IPS-18a (cell line): ENCODE data around the gene ODAD3.

ENCODE experiments used
- H3K27ac ChIP-seq: one replicate; pipeline ENCODE4 v1.5.1; 2013; ENCODE audit warnings: low read length
- H3K27me3 ChIP-seq: one replicate; pipeline ENCODE4 v1.6.1; 2013; ENCODE audit warnings: mild to moderate bottlenecking, low read length; ENCODE audit not compliant: control insufficient read depth, insufficient read depth
- H3K36me3 ChIP-seq: one replicate; pipeline ENCODE4 v1.6.1; 2013; ENCODE audit warnings: low read depth, low read length; ENCODE audit not compliant: control insufficient read depth
- H3K4me1 ChIP-seq: one replicate; pipeline ENCODE4 v1.6.1; 2013; ENCODE audit warnings: low read depth, low read length; ENCODE audit not compliant: control insufficient read depth
- H3K4me3 ChIP-seq: one replicate; pipeline ENCODE4 v1.5.1; 2013; ENCODE audit warnings: low read length
- H3K9ac ChIP-seq: one replicate; pipeline ENCODE4 v1.6.1; 2013; ENCODE audit warnings: mild to moderate bottlenecking, low read length, moderate library complexity
- H3K9me3 ChIP-seq: one replicate; pipeline ENCODE4 v1.6.1; 2013; ENCODE audit warnings: low read depth, low read length; ENCODE audit not compliant: control insufficient read depth

The ODAD3 gene

DNA sequence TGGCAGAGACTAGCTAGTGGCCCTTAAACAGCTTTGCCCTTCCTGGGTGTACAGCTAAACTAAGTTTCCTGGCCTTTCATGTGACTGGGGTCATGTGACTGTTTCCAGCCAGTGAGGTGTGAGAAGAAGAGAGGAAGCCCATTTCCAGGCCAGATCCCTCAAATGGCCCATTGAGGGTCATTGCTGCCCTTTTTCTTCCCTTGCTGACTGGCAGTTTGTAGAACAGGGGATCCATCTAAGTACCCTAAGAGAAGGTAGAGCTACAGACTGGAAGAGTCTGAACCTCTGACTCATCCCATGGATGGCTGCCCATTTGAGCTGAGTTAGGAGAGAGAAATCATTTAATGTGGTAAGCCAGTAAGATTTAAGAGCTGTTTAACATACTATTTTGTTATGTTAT is 57.7 kb downstream of the ODAD3 start:
- H3K4me1 ChIP-seq = peaks cover 7% of the 10 kb centered on the region
- H3K27me3 ChIP-seq = peaks cover 5% of the 10 kb centered on the region
- no peaks in the 10 kb centered on the region for H3K36me3 ChIP-seq
- H3K9me3 ChIP-seq = no peaks in the 10 kb centered on the region
- H3K27ac ChIP-seq = no peak overlapping the region
- no peak overlapping the region for H3K9ac ChIP-seq
- no peak overlapping the region for H3K4me3 ChIP-seq

DNA sequence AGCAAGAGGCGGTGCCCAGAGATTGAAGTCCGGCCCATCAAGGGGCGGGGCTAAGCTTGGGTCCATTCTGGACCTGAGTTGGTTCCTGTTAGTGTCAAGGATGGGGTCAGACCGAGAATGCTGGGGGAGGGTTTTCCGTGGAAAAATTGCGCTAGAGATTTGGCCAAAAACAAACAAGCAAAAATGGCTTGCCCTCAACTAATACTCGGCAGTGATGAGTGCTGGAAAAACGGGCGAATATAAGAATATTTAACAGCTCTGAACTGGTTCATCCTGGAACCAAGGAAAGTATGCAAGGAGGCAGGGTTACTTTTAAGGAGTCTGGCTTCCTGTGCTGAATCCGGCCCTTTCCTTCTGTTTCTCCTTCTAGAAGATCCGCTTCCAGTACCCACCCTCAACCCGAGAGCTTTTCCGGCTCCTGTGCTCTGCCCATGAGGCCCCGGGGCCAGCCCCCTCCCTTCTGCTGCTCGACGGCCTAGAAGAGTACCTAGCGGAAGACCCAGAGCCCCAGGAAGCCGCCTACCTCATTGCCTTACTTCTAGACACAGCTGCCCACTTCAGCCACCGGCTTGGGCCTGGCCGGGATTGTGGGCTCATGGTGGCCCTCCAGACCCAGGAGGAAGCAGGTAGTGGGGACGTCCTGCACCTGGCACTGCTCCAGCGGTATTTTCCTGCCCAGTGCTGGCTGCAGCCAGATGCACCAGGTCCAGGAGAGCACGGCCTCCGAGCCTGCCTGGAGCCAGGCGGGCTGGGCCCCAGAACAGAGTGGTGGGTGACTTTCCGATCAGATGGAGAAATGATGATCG is 59.6 kb downstream of the ODAD3 start:
- Histone ChIP-seq H3K36me3 (no peaks in the 10 kb centered on the region), H3K27ac (no peak overlapping the region), H3K9ac (peak overlapping the region; percentile 45), H3K4me3 (peak overlapping the region; percentile 95), H3K9me3 (no peaks in the 10 kb centered on the region), H3K4me1 (peaks cover 7% of the 10 kb centered on the region), H3K27me3 (no peaks in the 10 kb centered on the region)

DNA sequence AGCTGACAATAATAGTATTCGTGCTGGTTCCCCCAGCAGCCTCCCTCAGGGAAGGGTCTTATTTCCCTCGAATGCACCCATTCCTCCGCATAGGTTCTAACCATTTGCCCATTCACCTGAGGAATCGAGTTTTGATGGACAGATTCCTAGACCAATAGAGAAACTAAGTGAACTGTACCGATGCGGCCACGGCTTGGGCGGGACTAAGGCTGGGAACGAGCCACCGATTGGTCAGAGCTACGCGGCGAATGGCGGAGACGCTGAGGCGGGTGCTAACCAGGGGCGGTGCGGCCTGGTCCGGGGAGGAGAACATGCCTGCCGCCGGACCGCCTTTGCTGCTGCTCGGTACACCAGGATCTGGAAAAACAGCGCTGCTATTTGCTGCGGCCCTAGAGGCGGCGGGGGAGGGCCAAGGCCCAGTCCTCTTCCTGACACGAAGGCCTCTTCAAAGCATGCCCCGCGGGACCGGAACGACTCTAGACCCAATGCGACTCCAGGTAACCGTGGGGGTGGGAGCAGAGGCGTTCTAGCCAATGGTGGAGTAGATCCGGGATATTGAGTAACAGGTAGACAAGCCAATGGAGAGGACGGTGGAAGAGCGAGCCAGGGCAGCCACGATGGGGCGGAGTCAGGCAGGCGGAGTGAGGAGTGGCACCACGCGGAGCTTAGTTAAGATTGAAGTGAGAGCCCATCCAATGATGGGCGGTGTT is 60.3 kb downstream of the ODAD3 start, which contains the start of gene SWSAP1:
SWSAP1 (plus strand) TSS at position 234 of the 710 bp plus-strand sequence; CDS start at position 249, 15 bp downstream.
- Histone ChIP-seq H3K4me1 (peaks cover 4% of the 10 kb centered on the region), H3K9ac (peak within 1 kb of the TSS; percentile 92), H3K27me3 (no peaks in the 10 kb centered on the region), H3K9me3 (no peaks in the 10 kb centered on the region), H3K27ac (peak within 1 kb of the TSS; percentile 92), H3K36me3 (no peaks in the 10 kb centered on the region), H3K4me3 (peak within 1 kb of the TSS; percentile 95)

DNA sequence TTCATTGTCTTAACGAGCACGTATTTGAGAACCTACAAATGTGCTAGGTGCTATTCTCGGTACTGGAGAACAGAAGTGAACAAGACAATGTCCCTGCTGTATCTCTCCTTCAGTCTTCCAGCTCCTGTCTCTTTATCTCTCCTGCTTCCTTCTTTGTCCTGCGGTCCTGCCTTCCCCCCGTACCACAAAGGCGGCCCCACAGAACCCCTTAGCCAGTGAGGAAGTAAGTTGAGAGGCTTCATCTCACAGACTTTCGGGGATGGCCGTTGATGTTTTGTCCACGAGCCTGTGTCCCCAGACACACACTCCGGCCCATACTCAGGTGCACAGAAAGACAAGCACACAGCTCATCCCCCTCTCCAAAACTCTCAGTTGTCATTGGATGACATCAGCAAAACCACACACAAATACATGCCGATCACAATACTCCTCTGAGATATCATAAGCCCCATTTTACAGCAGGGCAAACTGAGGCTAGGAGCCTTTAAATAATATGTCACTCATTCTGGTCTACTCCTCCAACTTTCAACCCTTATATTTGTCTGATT is 61.0 kb downstream of the ODAD3 start:
- Histone ChIP-seq H3K27me3 (no peaks in the 10 kb centered on the region), H3K9me3 (no peaks in the 10 kb centered on the region), H3K27ac (no peak overlapping the region), H3K36me3 (no peaks in the 10 kb centered on the region), H3K9ac (no peak overlapping the region), H3K4me3 (peak overlapping the region; percentile 95), H3K4me1 (peaks cover 4% of the 10 kb centered on the region)

DNA sequence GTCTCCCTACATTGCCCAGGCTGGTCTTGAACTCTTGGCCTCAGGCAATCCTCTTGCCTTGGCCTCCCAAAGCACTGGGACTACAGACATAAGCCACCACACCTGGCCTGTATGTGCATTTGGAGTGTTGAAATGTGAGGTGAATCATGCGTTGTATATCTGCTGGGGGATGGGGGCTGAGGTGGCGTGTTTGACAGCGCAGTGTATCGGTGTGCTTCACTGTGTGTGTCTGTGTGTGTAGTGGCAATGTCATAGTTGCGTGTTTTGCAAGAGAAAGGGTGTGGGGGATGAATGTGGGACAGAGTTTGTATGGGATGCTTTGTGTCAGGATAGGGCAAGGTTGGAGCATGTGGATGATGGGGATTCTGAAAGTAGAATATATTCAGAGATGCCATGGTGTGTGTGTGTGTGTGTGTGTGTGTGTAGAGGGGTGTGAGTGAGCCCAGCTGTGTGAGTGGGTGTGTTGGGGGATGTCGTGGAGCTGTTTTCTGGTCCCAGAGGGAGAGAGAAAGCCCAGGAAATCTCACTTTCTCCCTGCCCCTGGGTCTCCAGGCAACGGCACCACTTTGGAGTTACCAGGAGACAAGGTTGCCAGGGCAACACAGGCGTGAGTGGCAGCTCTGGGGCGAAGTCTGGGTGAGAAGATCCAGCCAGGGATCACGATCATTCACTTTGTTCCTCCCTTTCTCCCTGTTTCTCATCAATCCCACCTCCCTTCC is 61.6 kb downstream of the ODAD3 start:
- Histone ChIP-seq H3K4me3 (no peak overlapping the region), H3K36me3 (no peaks in the 10 kb centered on the region), H3K9me3 (no peaks in the 10 kb centered on the region), H3K4me1 (peaks cover 4% of the 10 kb centered on the region), H3K27ac (no peak overlapping the region), H3K9ac (no peak overlapping the region), H3K27me3 (no peaks in the 10 kb centered on the region)

DNA sequence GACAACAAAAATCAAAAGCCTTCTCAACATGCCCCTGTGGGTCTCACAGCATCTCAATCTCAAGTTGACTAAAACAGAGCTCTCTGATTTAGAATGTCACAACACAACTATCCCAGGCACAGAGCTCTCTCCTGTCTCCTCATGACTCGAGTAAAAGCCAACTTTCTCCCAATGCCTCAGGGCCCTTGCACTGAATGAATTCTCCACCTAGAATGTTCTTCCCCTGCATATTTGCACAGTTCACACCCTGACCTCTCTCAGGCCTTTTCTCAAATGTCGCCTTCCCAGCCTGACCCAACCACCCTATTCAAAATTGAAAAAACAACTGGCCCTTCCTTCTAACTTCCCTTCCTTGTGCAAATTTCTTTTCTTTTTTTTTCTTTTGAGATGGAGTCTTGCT is 64.2 kb downstream of the ODAD3 start:
- H3K4me1 ChIP-seq = peaks cover 4% of the 10 kb centered on the region
- H3K4me3 ChIP-seq = no peak overlapping the region

More for the DNA sequence above, 64.2 kb downstream of the ODAD3 start:
- Histone ChIP-seq H3K27me3 (no peaks in the 10 kb centered on the region), H3K36me3 (no peaks in the 10 kb centered on the region), H3K9me3 (no peaks in the 10 kb centered on the region), H3K27ac (no peak overlapping the region), H3K9ac (no peak overlapping the region)
